Measurements from ENCODE around the gene AMBRA1.

DNA sequence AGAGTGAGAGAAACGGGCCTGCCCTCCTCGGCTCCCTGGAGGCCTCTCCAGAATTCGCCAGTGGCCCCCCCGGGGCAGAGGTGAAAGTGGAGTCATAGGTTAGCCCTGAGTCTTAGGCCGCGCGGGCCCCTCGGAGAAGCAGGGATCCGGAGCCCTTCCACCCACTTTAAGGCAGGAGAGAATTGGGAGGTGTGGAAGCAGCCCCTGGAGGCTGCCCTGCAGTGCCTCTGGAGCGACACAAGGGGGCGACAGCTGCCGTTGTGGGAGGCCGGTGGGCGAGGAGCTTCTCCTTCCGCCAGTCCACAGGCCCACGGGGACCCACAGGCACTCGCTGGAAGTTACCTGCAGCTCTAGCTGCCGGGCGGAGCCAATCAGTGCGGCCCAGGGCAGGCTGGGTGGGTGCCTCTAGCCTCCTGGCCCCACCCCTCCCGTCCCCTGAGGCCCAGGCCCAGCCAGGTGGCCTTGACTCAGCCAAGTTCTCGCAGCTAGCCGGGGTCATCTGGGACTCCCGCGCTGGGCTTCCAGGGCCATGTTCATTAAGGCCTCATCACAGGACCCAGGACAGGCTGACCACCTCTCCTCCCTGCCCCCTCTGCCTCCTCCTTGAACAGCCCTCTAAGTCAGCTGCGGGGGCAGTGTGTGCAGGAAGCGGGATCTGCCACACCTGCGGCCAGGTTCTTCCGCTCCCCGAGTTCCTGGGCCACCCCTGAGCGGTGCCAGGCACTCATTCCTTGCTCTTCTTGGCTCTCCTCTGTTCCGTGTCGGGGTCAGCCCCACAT lies 241.6 kb downstream of the AMBRA1 start:
- TF ChIP-seq ZNF8 (CRISPR knock-in tag; IDR thresholded peaks at IDR 0.05) (no peak), PATZ1 (CRISPR knock-in tag; IDR thresholded peaks at IDR 0.05; ENCODE audit: borderline replicate concordance) (no peak), ZC3H10 (CRISPR knock-in tag; IDR thresholded peaks at IDR 0.05) (no peak), ZNF70 (CRISPR knock-in tag; IDR thresholded peaks at IDR 0.05) (no peak), ARNTL (CRISPR knock-in tag; IDR thresholded peaks at IDR 0.05; ENCODE audit: borderline replicate concordance, low read depth) (no peak), OSR1 (CRISPR knock-in tag; IDR thresholded peaks at IDR 0.05) (no peak), ESRRG (CRISPR knock-in tag; IDR thresholded peaks at IDR 0.05) (no peak), RARB (CRISPR knock-in tag; IDR thresholded peaks at IDR 0.05) (no peak), CREB5 (CRISPR knock-in tag; IDR thresholded peaks at IDR 0.05; ENCODE audit: low read depth) (no peak)

Data from SK-N-SH treated with all-trans-retinoic acid at 6 μM for 48 hours (cell line).